Measurements from ENCODE around the gene ERGIC1. TPM values are rescaled to one million over a fixed set of nuclear protein-coding genes. Genes with fewer than 3 reads are reported as not detected.

The ERGIC1 gene
- polyA plus RNA-seq, 1 donor = 112 TPM

- no peak for DNase-seq
- peak overlapping the region; percentile 44 for H3K27ac ChIP-seq (ENCODE audit: low read length)
- no peaks in the 10 kb centered on the region for H3K27me3 ChIP-seq (ENCODE audit: control insufficient read depth, insufficient read depth, low read length)
- peaks cover 33% of the 10 kb centered on the region for H3K4me1 ChIP-seq (ENCODE audit: control insufficient read depth, insufficient read depth, low read length)
- no peaks in the 10 kb centered on the region for H3K9me3 ChIP-seq (ENCODE audit: control insufficient read depth, low read depth, low read length)
- no CpG with 5 or more reads among the region's 3 CpGs for WGBS (ENCODE audit: insufficient coverage, low lambda C conversion rate)
- no peak overlapping the region for H3K4me3 ChIP-seq (ENCODE audit: low read length)
- peaks cover 14% of the 10 kb centered on the region for H3K36me3 ChIP-seq (ENCODE audit: control insufficient read depth, insufficient read depth, low read length)
Measured at GRCh38 chr5:172838151-172838875, 4.3 kb downstream of the ERGIC1 start.

- DNase-seq = no peak
- Histone ChIP-seq H3K36me3 (ENCODE audit: control insufficient read depth, insufficient read depth, low read length) (peaks cover 24% of the 10 kb centered on the region), H3K9me3 (ENCODE audit: control insufficient read depth, low read depth, low read length) (no peaks in the 10 kb centered on the region), H3K27ac (ENCODE audit: low read length) (peak overlapping the region; percentile 3), H3K4me3 (ENCODE audit: low read length) (no peak overlapping the region), H3K27me3 (ENCODE audit: control insufficient read depth, insufficient read depth, low read length) (no peaks in the 10 kb centered on the region), H3K4me1 (ENCODE audit: control insufficient read depth, insufficient read depth, low read length) (peaks cover 31% of the 10 kb centered on the region)
- no CpG with 5 or more reads among the region's 13 CpGs for WGBS (ENCODE audit: insufficient coverage, low lambda C conversion rate)
Measured at GRCh38 chr5:172839669-172840431, 5.8 kb downstream of the ERGIC1 start.

GRCh38 chr5:172840432-172841154, 6.5 kb downstream of the ERGIC1 start:
- H3K9me3 ChIP-seq (ENCODE audit: control insufficient read depth, low read depth, low read length) = no peaks in the 10 kb centered on the region
- peaks cover 24% of the 10 kb centered on the region for H3K4me1 ChIP-seq (ENCODE audit: control insufficient read depth, insufficient read depth, low read length)
- H3K4me3 ChIP-seq (ENCODE audit: low read length) = no peak overlapping the region
- no peaks in the 10 kb centered on the region for H3K27me3 ChIP-seq (ENCODE audit: control insufficient read depth, insufficient read depth, low read length)
- WGBS (ENCODE audit: insufficient coverage, low lambda C conversion rate) = no CpG with 5 or more reads among the region's 12 CpGs
- H3K36me3 ChIP-seq (ENCODE audit: control insufficient read depth, insufficient read depth, low read length) = peaks cover 29% of the 10 kb centered on the region
- DNase-seq = no peak
- H3K27ac ChIP-seq (ENCODE audit: low read length) = no peak overlapping the region

- no peak for DNase-seq
- Histone ChIP-seq H3K27ac (ENCODE audit: low read length) (no peak overlapping the region), H3K9me3 (ENCODE audit: control insufficient read depth, low read depth, low read length) (no peaks in the 10 kb centered on the region), H3K27me3 (ENCODE audit: control insufficient read depth, insufficient read depth, low read length) (no peaks in the 10 kb centered on the region), H3K4me1 (ENCODE audit: control insufficient read depth, insufficient read depth, low read length) (peaks cover 19% of the 10 kb centered on the region), H3K36me3 (ENCODE audit: control insufficient read depth, insufficient read depth, low read length) (peaks cover 27% of the 10 kb centered on the region), H3K4me3 (ENCODE audit: low read length) (no peak overlapping the region)
- WGBS (ENCODE audit: insufficient coverage, low lambda C conversion rate) = no CpG with 5 or more reads among the region's 6 CpGs
Measured at GRCh38 chr5:172841256-172841655, 7.2 kb downstream of the ERGIC1 start.

- Histone ChIP-seq H3K4me1 (ENCODE audit: control insufficient read depth, insufficient read depth, low read length) (peaks cover 5% of the 10 kb centered on the region), H3K27ac (ENCODE audit: low read length) (no peak overlapping the region), H3K27me3 (ENCODE audit: control insufficient read depth, insufficient read depth, low read length) (no peaks in the 10 kb centered on the region), H3K9me3 (ENCODE audit: control insufficient read depth, low read depth, low read length) (no peaks in the 10 kb centered on the region), H3K36me3 (ENCODE audit: control insufficient read depth, insufficient read depth, low read length) (peaks cover 27% of the 10 kb centered on the region), H3K4me3 (ENCODE audit: low read length) (no peak overlapping the region)
- no CpG with 5 or more reads among the region's 18 CpGs for WGBS (ENCODE audit: insufficient coverage, low lambda C conversion rate)
- DNase-seq = no peak
Measured at GRCh38 chr5:172843825-172844576, 9.9 kb downstream of the ERGIC1 start.

- H3K27ac ChIP-seq (ENCODE audit: low read length) = no peak overlapping the region
- H3K9me3 ChIP-seq (ENCODE audit: control insufficient read depth, low read depth, low read length) = no peaks in the 10 kb centered on the region
- H3K4me1 ChIP-seq (ENCODE audit: control insufficient read depth, insufficient read depth, low read length) = peaks cover 10% of the 10 kb centered on the region
- peaks cover 27% of the 10 kb centered on the region for H3K36me3 ChIP-seq (ENCODE audit: control insufficient read depth, insufficient read depth, low read length)
- no peak overlapping the region for H3K4me3 ChIP-seq (ENCODE audit: low read length)
- no CpG with 5 or more reads among the region's 2 CpGs for WGBS (ENCODE audit: insufficient coverage, low lambda C conversion rate)
- DNase-seq = no peak
- no peaks in the 10 kb centered on the region for H3K27me3 ChIP-seq (ENCODE audit: control insufficient read depth, insufficient read depth, low read length)
Measured at GRCh38 chr5:172844577-172844838, 10.5 kb downstream of the ERGIC1 start.

GRCh38 chr5:172845154-172845553, 11.1 kb downstream of the ERGIC1 start:
- Histone ChIP-seq H3K4me3 (ENCODE audit: low read length) (no peak overlapping the region), H3K4me1 (ENCODE audit: control insufficient read depth, insufficient read depth, low read length) (peaks cover 16% of the 10 kb centered on the region), H3K27ac (ENCODE audit: low read length) (no peak overlapping the region), H3K36me3 (ENCODE audit: control insufficient read depth, insufficient read depth, low read length) (peaks cover 22% of the 10 kb centered on the region), H3K9me3 (ENCODE audit: control insufficient read depth, low read depth, low read length) (no peaks in the 10 kb centered on the region), H3K27me3 (ENCODE audit: control insufficient read depth, insufficient read depth, low read length) (no peaks in the 10 kb centered on the region)
- WGBS (ENCODE audit: insufficient coverage, low lambda C conversion rate) = no CpG with 5 or more reads among the region's 7 CpGs
- DNase-seq = no peak

GRCh38 chr5:172845576-172845975, 11.5 kb downstream of the ERGIC1 start:
- Histone ChIP-seq H3K27ac (ENCODE audit: low read length) (no peak overlapping the region), H3K4me1 (ENCODE audit: control insufficient read depth, insufficient read depth, low read length) (peaks cover 20% of the 10 kb centered on the region), H3K27me3 (ENCODE audit: control insufficient read depth, insufficient read depth, low read length) (no peaks in the 10 kb centered on the region), H3K36me3 (ENCODE audit: control insufficient read depth, insufficient read depth, low read length) (peaks cover 22% of the 10 kb centered on the region), H3K4me3 (ENCODE audit: low read length) (no peak overlapping the region), H3K9me3 (ENCODE audit: control insufficient read depth, low read depth, low read length) (no peaks in the 10 kb centered on the region)
- no CpG with 5 or more reads among the region's 5 CpGs for WGBS (ENCODE audit: insufficient coverage, low lambda C conversion rate)
- DNase-seq = no peak

GRCh38 chr5:172846249-172846648, 12.2 kb downstream of the ERGIC1 start:
- Histone ChIP-seq H3K27me3 (ENCODE audit: control insufficient read depth, insufficient read depth, low read length) (no peaks in the 10 kb centered on the region), H3K27ac (ENCODE audit: low read length) (no peak overlapping the region), H3K9me3 (ENCODE audit: control insufficient read depth, low read depth, low read length) (no peaks in the 10 kb centered on the region), H3K4me3 (ENCODE audit: low read length) (no peak overlapping the region), H3K36me3 (ENCODE audit: control insufficient read depth, insufficient read depth, low read length) (peaks cover 18% of the 10 kb centered on the region), H3K4me1 (ENCODE audit: control insufficient read depth, insufficient read depth, low read length) (peaks cover 20% of the 10 kb centered on the region)
- WGBS (ENCODE audit: insufficient coverage, low lambda C conversion rate) = no CpG with 5 or more reads among the region's 5 CpGs
- DNase-seq = peak in 1 of 2 donors; percentile 48

GRCh38 chr5:172846677-172847076, 12.6 kb downstream of the ERGIC1 start:
- no CpG with 5 or more reads among the region's 4 CpGs for WGBS (ENCODE audit: insufficient coverage, low lambda C conversion rate)
- H3K36me3 ChIP-seq (ENCODE audit: control insufficient read depth, insufficient read depth, low read length) = peaks cover 15% of the 10 kb centered on the region
- H3K27ac ChIP-seq (ENCODE audit: low read length) = no peak overlapping the region

More at GRCh38 chr5:172846677-172847076, 12.6 kb downstream of the ERGIC1 start:
- no peak for DNase-seq
- Histone ChIP-seq H3K4me1 (ENCODE audit: control insufficient read depth, insufficient read depth, low read length) (peaks cover 20% of the 10 kb centered on the region), H3K9me3 (ENCODE audit: control insufficient read depth, low read depth, low read length) (no peaks in the 10 kb centered on the region), H3K27me3 (ENCODE audit: control insufficient read depth, insufficient read depth, low read length) (no peaks in the 10 kb centered on the region), H3K4me3 (ENCODE audit: low read length) (no peak overlapping the region)

All from large intestine (tissue), 3 donors.